Measurements from ENCODE around the gene GGT6.

GRCh38 chr17:4569591-4569990 lies 9.2 kb upstream of the GGT6 start:
- TF ChIP-seq, protein P1, sequence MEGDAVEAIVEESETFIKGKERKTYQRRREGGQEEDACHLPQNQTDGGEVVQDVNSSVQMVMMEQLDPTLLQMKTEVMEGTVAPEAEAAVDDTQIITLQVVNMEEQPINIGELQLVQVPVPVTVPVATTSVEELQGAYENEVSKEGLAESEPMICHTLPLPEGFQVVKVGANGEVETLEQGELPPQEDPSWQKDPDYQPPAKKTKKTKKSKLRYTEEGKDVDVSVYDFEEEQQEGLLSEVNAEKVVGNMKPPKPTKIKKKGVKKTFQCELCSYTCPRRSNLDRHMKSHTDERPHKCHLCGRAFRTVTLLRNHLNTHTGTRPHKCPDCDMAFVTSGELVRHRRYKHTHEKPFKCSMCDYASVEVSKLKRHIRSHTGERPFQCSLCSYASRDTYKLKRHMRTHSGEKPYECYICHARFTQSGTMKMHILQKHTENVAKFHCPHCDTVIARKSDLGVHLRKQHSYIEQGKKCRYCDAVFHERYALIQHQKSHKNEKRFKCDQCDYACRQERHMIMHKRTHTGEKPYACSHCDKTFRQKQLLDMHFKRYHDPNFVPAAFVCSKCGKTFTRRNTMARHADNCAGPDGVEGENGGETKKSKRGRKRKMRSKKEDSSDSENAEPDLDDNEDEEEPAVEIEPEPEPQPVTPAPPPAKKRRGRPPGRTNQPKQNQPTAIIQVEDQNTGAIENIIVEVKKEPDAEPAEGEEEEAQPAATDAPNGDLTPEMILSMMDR (IDR thresholded peaks at IDR 0.05): no peak
- no peak for TF ChIP-seq POLR2A (IDR thresholded peaks at IDR 0.05)
